ENCODE measurements around the gene FES.

DNA sequence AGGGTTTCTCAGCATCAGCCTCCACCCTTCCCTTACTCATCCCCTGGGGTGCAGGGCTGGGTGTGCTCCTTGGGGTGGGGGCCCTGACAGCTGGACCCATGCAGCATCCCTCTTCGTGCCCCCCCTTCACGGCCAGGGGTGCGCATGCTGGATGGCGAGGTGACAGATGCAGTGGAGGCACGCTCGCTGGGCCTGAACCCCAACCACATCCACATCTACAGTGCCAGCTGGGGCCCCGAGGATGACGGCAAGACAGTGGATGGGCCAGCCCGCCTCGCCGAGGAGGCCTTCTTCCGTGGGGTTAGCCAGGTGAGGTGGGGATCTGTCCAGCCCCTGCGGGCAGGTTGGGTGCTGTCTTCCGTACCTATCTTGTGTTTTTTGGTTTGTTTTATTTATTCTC lies 6.3 kb upstream of the FES start:
- TF ChIP-seq, protein P1, sequence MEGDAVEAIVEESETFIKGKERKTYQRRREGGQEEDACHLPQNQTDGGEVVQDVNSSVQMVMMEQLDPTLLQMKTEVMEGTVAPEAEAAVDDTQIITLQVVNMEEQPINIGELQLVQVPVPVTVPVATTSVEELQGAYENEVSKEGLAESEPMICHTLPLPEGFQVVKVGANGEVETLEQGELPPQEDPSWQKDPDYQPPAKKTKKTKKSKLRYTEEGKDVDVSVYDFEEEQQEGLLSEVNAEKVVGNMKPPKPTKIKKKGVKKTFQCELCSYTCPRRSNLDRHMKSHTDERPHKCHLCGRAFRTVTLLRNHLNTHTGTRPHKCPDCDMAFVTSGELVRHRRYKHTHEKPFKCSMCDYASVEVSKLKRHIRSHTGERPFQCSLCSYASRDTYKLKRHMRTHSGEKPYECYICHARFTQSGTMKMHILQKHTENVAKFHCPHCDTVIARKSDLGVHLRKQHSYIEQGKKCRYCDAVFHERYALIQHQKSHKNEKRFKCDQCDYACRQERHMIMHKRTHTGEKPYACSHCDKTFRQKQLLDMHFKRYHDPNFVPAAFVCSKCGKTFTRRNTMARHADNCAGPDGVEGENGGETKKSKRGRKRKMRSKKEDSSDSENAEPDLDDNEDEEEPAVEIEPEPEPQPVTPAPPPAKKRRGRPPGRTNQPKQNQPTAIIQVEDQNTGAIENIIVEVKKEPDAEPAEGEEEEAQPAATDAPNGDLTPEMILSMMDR (IDR thresholded peaks at IDR 0.05; ENCODE audit: borderline replicate concordance, extremely low read depth, low read length, poor library complexity, severe bottlenecking), result no peak
- no peak for TF ChIP-seq EZH2 (IDR thresholded peaks at IDR 0.05; ENCODE audit: borderline replicate concordance, low read depth, low read length, severe bottlenecking)
